H1 (cell line): ENCODE results near the gene GUCA2B. TPM values are rescaled to one million over a fixed set of nuclear protein-coding genes. Genes with fewer than 3 reads are reported as not detected.

Experiments
- CTCF ChIA-PET: fragments of 300-600 bp; sonication (Branson Sonifier 250); formaldehyde crosslinking; loops from one replicate; lab custom pipeline; 2021; ENCODE audit not compliant: partially characterized antibody; lab: Charles Lee
- POLR2A ChIA-PET: fragments of 300-600 bp; sonication (Branson Sonifier 250); formaldehyde crosslinking; loops from one replicate; lab custom pipeline; 2021; ENCODE audit warnings: inconsistent platforms; ENCODE audit not compliant: partially characterized antibody; lab: Charles Lee
- DNase-seq, 2 experiments: peaks; one replicate each; pipeline versions ENCODE4 v3.0.0 to v3.0.0-alpha.2; 2010 to 2022; ENCODE audit warnings: low spot score in 2 of 2, low read depth in 1 of 2, mixed read lengths in 1 of 2
- FAIRE-seq: peaks from 2 replicates; lab custom pipeline; 2011; peaks lifted over from hg19 to GRCh38; lab: Jason Lieb, UNC
- H2AFZ ChIP-seq: 2 replicates; pipeline ENCODE4 v1.8.1; 2012; ENCODE audit warnings: low read length, inconsistent platforms
- H2AK5ac ChIP-seq: 2 replicates; pipeline ENCODE4 v1.6.1; 2013; ENCODE audit warnings: low read depth, low read length
- H2BK120ac ChIP-seq: replicated peaks from 2 replicates; pipeline ENCODE3; 2013; ENCODE audit warnings: low read depth, low read length, inconsistent platforms
- H2BK12ac ChIP-seq: 2 replicates; pipeline ENCODE4 v1.6.1; 2013; ENCODE audit warnings: low read depth, low read length
- H2BK15ac ChIP-seq: 2 replicates; pipeline ENCODE4 v1.6.1; 2013; ENCODE audit warnings: low read length
- H2BK20ac ChIP-seq: 2 replicates; pipeline ENCODE4 v1.6.1; 2013; ENCODE audit warnings: low read length
- H2BK5ac ChIP-seq: 2 replicates; pipeline ENCODE4 v1.6.1; 2013; ENCODE audit warnings: low read depth, low read length
- H3K14ac ChIP-seq: 2 replicates; pipeline ENCODE4 v1.6.1; 2013; ENCODE audit warnings: inconsistent platforms; ENCODE audit not compliant: insufficient read length
- H3K18ac ChIP-seq: 2 replicates; pipeline ENCODE4 v1.6.1; 2013; ENCODE audit warnings: low read length; ENCODE audit errors: extremely low read depth
- H3K23ac ChIP-seq: 2 replicates; pipeline ENCODE4 v1.6.1; 2013; ENCODE audit warnings: inconsistent platforms; ENCODE audit not compliant: insufficient read length
- H3K23me2 ChIP-seq: 2 replicates; pipeline ENCODE4 v1.6.1; 2013; ENCODE audit warnings: low read depth, low read length
- H3K27ac ChIP-seq: 2 replicates; pipeline ENCODE4 v1.6.1; 2011; ENCODE audit warnings: low read depth, low read length, inconsistent platforms
- H3K27me3 ChIP-seq, 4 experiments: replicated peaks in 1 of 4; 1 replicate in 1 of 4; 2 replicates in 3 of 4; pipeline versions ENCODE4 v1.6.1 to v1.8.1; 2011 to 2013; ENCODE audit warnings: low read length in 3 of 4, mild to moderate bottlenecking in 3 of 4, inconsistent platforms in 2 of 4, mixed read lengths in 2 of 4, moderate library complexity in 1 of 4; ENCODE audit not compliant: control insufficient read depth in 3 of 4, insufficient read depth in 3 of 4; ENCODE audit errors: extremely low read depth in 1 of 4
- H3K36me3 ChIP-seq, 4 experiments: 2 replicates each; pipeline versions ENCODE4 v1.6.1 to v1.8.1; 2011 to 2013; ENCODE audit warnings: mild to moderate bottlenecking in 4 of 4, low read length in 3 of 4, moderate library complexity in 2 of 4, control low read depth in 1 of 4, inconsistent platforms in 1 of 4; ENCODE audit not compliant: insufficient read depth in 4 of 4, control insufficient read depth in 2 of 4
- H3K4ac ChIP-seq: replicated peaks from 2 replicates; pipeline ENCODE3; 2013; ENCODE audit warnings: low read length, low read depth, mixed read lengths, inconsistent platforms; ENCODE audit not compliant: insufficient read length
- H3K4me1 ChIP-seq, 4 experiments: replicated peaks in 1 of 4; 1 replicate in 1 of 4; 2 replicates in 3 of 4; pipeline versions ENCODE4 v1.6.1 to v1.8.1; 2011 to 2013; ENCODE audit warnings: low read length in 3 of 4, inconsistent platforms in 2 of 4, mixed read lengths in 1 of 4; ENCODE audit not compliant: insufficient read depth in 4 of 4, control insufficient read depth in 3 of 4
- H3K4me2 ChIP-seq, 2 experiments: 2 replicates each; pipeline versions ENCODE4 v1.6.1 to v1.8.1; 2011 to 2013; ENCODE audit warnings: low read depth in 2 of 2, low read length in 2 of 2, control low read depth in 1 of 2, inconsistent platforms in 1 of 2, mild to moderate bottlenecking in 1 of 2; ENCODE audit not compliant: insufficient read depth in 1 of 2
- H3K4me3 ChIP-seq, 4 experiments: fragments of 200-600, 300-600 bp in 1 of 4; sonication (generic), shearing (Covaris generic), sonication (Bioruptor Twin) in 1 of 4; 2 replicates each; pipeline versions ENCODE4 v1.5.1 to v1.8.1; 2011 to 2016; ENCODE audit warnings: low read length in 4 of 4, low read depth in 3 of 4, control low read depth in 2 of 4, inconsistent platforms in 2 of 4, mild to moderate bottlenecking in 2 of 4, mixed read lengths in 1 of 4, moderate library complexity in 1 of 4; ENCODE audit not compliant: insufficient read depth in 2 of 4; ENCODE audit errors: extremely low read depth in 1 of 4
- H3K56ac ChIP-seq: replicated peaks from 2 replicates; pipeline ENCODE3; 2013; ENCODE audit warnings: low read depth, mild to moderate bottlenecking, mixed read lengths, low read length, inconsistent platforms; ENCODE audit not compliant: insufficient read length
- H3K79me1 ChIP-seq: 2 replicates; pipeline ENCODE4 v1.6.1; 2013; ENCODE audit warnings: low read depth, low read length, control low read depth
- H3K79me2 ChIP-seq, 2 experiments: 2 replicates each; pipeline versions ENCODE4 v1.6.1 to v1.8.1; 2012 to 2013; ENCODE audit warnings: low read length in 2 of 2, mild to moderate bottlenecking in 2 of 2, inconsistent platforms in 1 of 2; ENCODE audit not compliant: insufficient read depth in 2 of 2, control insufficient read depth in 1 of 2
- H3K9ac ChIP-seq, 4 experiments: replicated peaks in 1 of 4; 1 replicate in 1 of 4; 2 replicates in 3 of 4; pipeline versions ENCODE4 v1.6.1 to v1.8.1; 2011 to 2013; ENCODE audit warnings: low read depth in 3 of 4, low read length in 3 of 4, control low read depth in 2 of 4, mild to moderate bottlenecking in 2 of 4, moderate library complexity in 2 of 4, inconsistent platforms in 1 of 4; ENCODE audit errors: extremely low read depth in 1 of 4
- H3K9me3 ChIP-seq, 2 experiments: 2 replicates each; pipeline versions ENCODE4 v1.6.1 to v1.8.1; 2012 to 2013; ENCODE audit warnings: mild to moderate bottlenecking in 2 of 2, moderate library complexity in 2 of 2, control low read depth in 1 of 2, inconsistent platforms in 1 of 2, low read depth in 1 of 2, low read length in 1 of 2, mixed read lengths in 1 of 2; ENCODE audit not compliant: insufficient read depth in 2 of 2
- H4K20me1 ChIP-seq, 2 experiments: replicated peaks in 1 of 2; 2 replicates each; pipeline versions ENCODE3 to v1.8.1; 2011 to 2013; ENCODE audit warnings: inconsistent platforms in 2 of 2, low read length in 2 of 2, mild to moderate bottlenecking in 1 of 2; ENCODE audit not compliant: insufficient read depth in 2 of 2, control insufficient read depth in 1 of 2
- H4K5ac ChIP-seq: 2 replicates; pipeline ENCODE4 v1.6.1; 2013; ENCODE audit warnings: low read length, low read depth, mixed read lengths, inconsistent platforms; ENCODE audit not compliant: insufficient read length
- H4K8ac ChIP-seq: 2 replicates; pipeline ENCODE4 v1.8.0; 2013; ENCODE audit warnings: mild to moderate bottlenecking, moderate library complexity, low read length, inconsistent platforms; ENCODE audit not compliant: insufficient read depth; ENCODE audit errors: extremely low read depth
- H4K91ac ChIP-seq: replicated peaks from 2 replicates; pipeline ENCODE3; 2013; ENCODE audit warnings: low read length, mixed read lengths, inconsistent platforms; ENCODE audit not compliant: insufficient read length
- JUND ChIP-seq: IDR thresholded peaks from 2 replicates; pipeline ENCODE4 v1.6.1; 2011; ENCODE audit warnings: mild to moderate bottlenecking, improper control_type of control experiment, low read length
- POLR2A ChIP-seq, 2 experiments: IDR thresholded peaks; 1 replicate in 1 of 2; 2 replicates in 1 of 2; pipeline ENCODE4 v1.6.1; 2011; ENCODE audit warnings: low read depth in 2 of 2, low read length in 2 of 2, mild to moderate bottlenecking in 2 of 2; ENCODE audit errors: control extremely low read depth in 1 of 2
- RAD21 ChIP-seq, 2 experiments: IDR thresholded peaks in 1 of 2; conservative IDR thresholded peaks in 1 of 2; 2 replicates each; pipeline ENCODE4 v1.6.1; 2011; ENCODE audit warnings: low read depth in 2 of 2, low read length in 2 of 2, improper control_type of control experiment in 1 of 2, inconsistent platforms in 1 of 2, mild to moderate bottlenecking in 1 of 2, moderate library complexity in 1 of 2
- WGBS, 2 experiments: shearing (Covaris generic) in 1 of 2; methylation state at CpG; one replicate each; pipeline versions ENCODE4 v1.1.6 to v1.1.7; 2013 to 2015; ENCODE audit warnings: low lambda C conversion rate in 2 of 2, mixed read lengths in 2 of 2, inconsistent platforms in 1 of 2, low coverage in 1 of 2, missing lambda C conversion rate in 1 of 2; ENCODE audit not compliant: insufficient replicate concordance in 2 of 2, insufficient coverage in 1 of 2, insufficient read length in 1 of 2; ENCODE audit errors: extremely low coverage in 1 of 2, missing lambda C conversion rate in 1 of 2; 5-methylcytosine and 5-hydroxymethylcytosine counted together
- polyA plus RNA-seq, 7 experiments: library from polyadenylated mRNA; depleted of rRNA in 3 of 7; stranded (reverse) in 5 of 7; unstranded in 2 of 7; fragments of >200 nt in 5 of 7; fragments of 200-250 nt in 2 of 7; gene quantifications; 1 replicate in 5 of 7; 2 replicates in 1 of 7; 4 replicates in 1 of 7; pipeline versions ENCODE4 v1.2.1 to v1.2.3, GENCODE V29; 2011 to 2013; ENCODE audit warnings: missing spikeins in 2 of 7, mixed read lengths in 2 of 7
- total RNA-seq: library from RNA; stranded (reverse); fragmentation: NEBNext Ultra II Directional; extraction: Animal tissue kit (Norgen Biotek cat#: 25700); gene quantifications from 2 replicates; pipeline ENCODE4 v1.2.1, GENCODE V29; 2021
- TF ChIP-seq, protein P1 (sequence below): IDR thresholded peaks from 2 replicates; pipeline ENCODE4 v1.6.1; 2012; ENCODE audit warnings: inconsistent platforms
- TF ChIP-seq, protein P2 (sequence below), 3 experiments: IDR thresholded peaks; 1 replicate in 2 of 3; 2 replicates in 1 of 3; pipeline versions ENCODE4 v1.5.1 to v1.6.1; 2011; ENCODE audit warnings: low read length in 3 of 3, mild to moderate bottlenecking in 3 of 3, inconsistent platforms in 2 of 3, low read depth in 1 of 3, moderate library complexity in 1 of 3; ENCODE audit not compliant: insufficient read depth in 1 of 3; ENCODE audit errors: control extremely low read depth in 1 of 3
- TF ChIP-seq, protein P3 (sequence below): IDR thresholded peaks from 2 replicates; pipeline ENCODE4 v1.6.1; 2012; ENCODE audit warnings: inconsistent platforms

Gene GUCA2B
- total and polyA plus RNA-seq, 2 of the 8 experiments (the other 6 are each of a cell fraction or from before 2014, with no cell fraction given): not detected

DNA sequence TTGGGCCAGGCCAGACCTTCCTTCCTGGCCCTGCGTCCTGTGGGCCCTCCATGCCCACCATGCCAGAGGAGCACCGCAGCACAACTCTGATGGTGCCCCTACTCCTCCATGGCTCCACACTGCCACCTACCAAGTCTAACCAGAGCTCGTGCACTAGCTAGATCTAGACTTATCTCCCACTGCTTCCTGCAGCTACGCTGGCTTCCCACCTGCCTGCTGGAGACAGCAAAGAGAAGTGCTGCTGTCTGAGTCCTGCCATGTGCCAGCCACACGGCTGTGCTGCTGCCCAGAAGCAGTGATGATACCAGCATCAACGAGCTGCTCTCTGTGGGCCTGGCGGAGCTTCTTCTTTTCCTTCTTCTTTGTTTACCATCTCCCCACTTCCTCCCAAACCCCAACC, 4.5 kb downstream of the GUCA2B start:
- no peaks in the 10 kb centered on the region for H3K79me1 ChIP-seq
- H3K4ac ChIP-seq: no peak overlapping the region
- H4K91ac ChIP-seq: no peak overlapping the region
- H3K9ac ChIP-seq: no peak overlapping the region
- no peaks in the 10 kb centered on the region for H3K4me1 ChIP-seq
- no peak overlapping the region for H3K27ac ChIP-seq
- H3K4me3 ChIP-seq: no peak overlapping the region
- H2AFZ ChIP-seq: no peak overlapping the region
- FAIRE-seq (no peak), DNase-seq (no peak)
- H3K4me2 ChIP-seq: no peak overlapping the region
- H3K27me3 ChIP-seq: no peaks in the 10 kb centered on the region
- H2AK5ac ChIP-seq: no peak overlapping the region
- H4K8ac ChIP-seq: peak overlapping the region; percentile 91
- H4K20me1 ChIP-seq: no peaks in the 10 kb centered on the region
- no peaks in the 10 kb centered on the region; the same call in 1 of the 2 replicates for H3K23me2 ChIP-seq
- no peaks in the 10 kb centered on the region for H3K9me3 ChIP-seq
- H3K79me2 ChIP-seq: no peaks in the 10 kb centered on the region
- ChIA-PET POLR2A (no interaction called here), CTCF (interaction anchor here (0.6 to 6.7 kb wide), 4 partner anchors 10 to 768 kb away, joined by 3 to 50 read pairs (median 6); no protein-coding TSS in a partner anchor)
- 82% methylated on average over 7 of the region's 7 CpGs; no CpG with 5 or more reads in 1 of the 2 experiments for WGBS, 2 experiments
- H2BK120ac ChIP-seq: no peak overlapping the region
- no peak overlapping the region for H2BK12ac ChIP-seq
- H3K18ac ChIP-seq: no peak overlapping the region
- no peak overlapping the region for H2BK20ac ChIP-seq
- no peak overlapping the region for H2BK15ac ChIP-seq
- peak; percentile 39 to 57; a peak in 3 of 4 replicates for TF ChIP-seq RAD21 (IDR thresholded peaks at IDR 0.05 in 1 of 2, conservative IDR thresholded peaks at IDR 0.05 in 1 of 2; ENCODE audit: low read depth in 2 of 2, low read length in 2 of 2)
- TF ChIP-seq, protein P1, sequence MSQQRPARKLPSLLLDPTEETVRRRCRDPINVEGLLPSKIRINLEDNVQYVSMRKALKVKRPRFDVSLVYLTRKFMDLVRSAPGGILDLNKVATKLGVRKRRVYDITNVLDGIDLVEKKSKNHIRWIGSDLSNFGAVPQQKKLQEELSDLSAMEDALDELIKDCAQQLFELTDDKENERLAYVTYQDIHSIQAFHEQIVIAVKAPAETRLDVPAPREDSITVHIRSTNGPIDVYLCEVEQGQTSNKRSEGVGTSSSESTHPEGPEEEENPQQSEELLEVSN: 0 out of 2 replicates have a peak, but pooled peaks have one; percentile 32
- TF ChIP-seq POLR2A (IDR thresholded peaks at IDR 0.05; ENCODE audit: control extremely low read depth in 1 of 2, low read depth in 2 of 2, low read length in 2 of 2): no peak
- TF ChIP-seq JUND: no peak
- TF ChIP-seq, protein P2, sequence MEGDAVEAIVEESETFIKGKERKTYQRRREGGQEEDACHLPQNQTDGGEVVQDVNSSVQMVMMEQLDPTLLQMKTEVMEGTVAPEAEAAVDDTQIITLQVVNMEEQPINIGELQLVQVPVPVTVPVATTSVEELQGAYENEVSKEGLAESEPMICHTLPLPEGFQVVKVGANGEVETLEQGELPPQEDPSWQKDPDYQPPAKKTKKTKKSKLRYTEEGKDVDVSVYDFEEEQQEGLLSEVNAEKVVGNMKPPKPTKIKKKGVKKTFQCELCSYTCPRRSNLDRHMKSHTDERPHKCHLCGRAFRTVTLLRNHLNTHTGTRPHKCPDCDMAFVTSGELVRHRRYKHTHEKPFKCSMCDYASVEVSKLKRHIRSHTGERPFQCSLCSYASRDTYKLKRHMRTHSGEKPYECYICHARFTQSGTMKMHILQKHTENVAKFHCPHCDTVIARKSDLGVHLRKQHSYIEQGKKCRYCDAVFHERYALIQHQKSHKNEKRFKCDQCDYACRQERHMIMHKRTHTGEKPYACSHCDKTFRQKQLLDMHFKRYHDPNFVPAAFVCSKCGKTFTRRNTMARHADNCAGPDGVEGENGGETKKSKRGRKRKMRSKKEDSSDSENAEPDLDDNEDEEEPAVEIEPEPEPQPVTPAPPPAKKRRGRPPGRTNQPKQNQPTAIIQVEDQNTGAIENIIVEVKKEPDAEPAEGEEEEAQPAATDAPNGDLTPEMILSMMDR (IDR thresholded peaks at IDR 0.05; ENCODE audit: control extremely low read depth in 1 of 3, insufficient read depth in 1 of 3, low read depth in 1 of 3, low read length in 3 of 3): peak in 2 of 3 experiments; percentile 19 to 43; a peak in 2 of 4 replicates
- TF ChIP-seq, protein P3, sequence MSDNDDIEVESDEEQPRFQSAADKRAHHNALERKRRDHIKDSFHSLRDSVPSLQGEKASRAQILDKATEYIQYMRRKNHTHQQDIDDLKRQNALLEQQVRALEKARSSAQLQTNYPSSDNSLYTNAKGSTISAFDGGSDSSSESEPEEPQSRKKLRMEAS: peak; percentile 74
- H3K36me3 ChIP-seq: no peaks in the 10 kb centered on the region
- H4K5ac ChIP-seq: no peak overlapping the region
- no peak overlapping the region for H3K23ac ChIP-seq
- H2BK5ac ChIP-seq: no peak overlapping the region
- H3K14ac ChIP-seq: no peak overlapping the region
- H3K56ac ChIP-seq: no peak overlapping the region
